Measurements from ENCODE around the gene KAZN. TPM values are rescaled to one million over a fixed set of nuclear protein-coding genes. Genes with fewer than 3 reads are reported as not detected.

KAZN gene
- polyA plus RNA-seq, 3 donors = 2.6 to 13.7 (median 10.8) TPM

DNA sequence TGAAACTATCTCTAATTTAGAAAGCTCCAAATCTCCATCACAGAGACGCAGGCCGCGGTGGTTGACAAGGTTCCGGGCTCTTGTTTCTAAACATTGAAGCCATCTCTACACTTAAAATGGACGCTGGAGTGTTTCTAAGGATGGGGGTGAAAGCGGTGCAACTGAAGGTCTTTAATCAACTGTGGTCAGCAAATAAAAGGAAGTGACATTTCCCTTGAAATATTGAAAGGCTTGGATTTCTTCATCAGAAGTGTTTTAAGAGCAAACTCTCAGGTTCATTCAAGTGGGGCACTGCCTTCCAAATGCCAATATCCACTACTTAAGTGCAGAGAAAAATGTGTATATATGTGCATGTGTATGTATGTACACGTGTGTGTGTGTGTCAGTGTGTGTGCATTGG is 117.3 kb downstream of the KAZN start:
- WGBS, 3 donors = 65 to 77% (median 73%) methylated on average over 7 of the region's 7 CpGs
- H3K27ac ChIP-seq (ENCODE audit: low read depth, low read length) = no peak overlapping the region

DNA sequence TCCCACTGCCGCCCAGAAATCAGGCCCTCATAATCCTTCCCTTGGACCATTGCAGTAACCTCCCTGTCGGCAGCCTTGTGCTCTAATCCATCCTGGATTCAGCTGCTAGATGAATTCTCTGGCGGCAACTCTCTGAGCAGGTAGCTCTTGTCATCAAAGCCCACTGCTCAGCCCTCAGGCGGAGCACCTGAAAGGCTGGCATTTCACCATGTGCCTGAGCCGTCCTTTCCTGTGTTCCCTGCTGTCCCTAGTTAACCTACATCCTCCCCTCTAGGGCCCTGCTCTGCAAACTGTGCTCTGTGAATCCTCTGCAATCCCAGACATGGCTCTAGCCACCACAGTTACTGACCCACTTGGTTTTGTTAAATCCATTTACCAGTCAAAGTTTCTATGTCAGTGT is 118.0 kb downstream of the KAZN start:
- H3K27ac ChIP-seq (ENCODE audit: low read depth, low read length) = no peak overlapping the region
- WGBS, 3 donors = 79 to 90% (median 81%) methylated on average over 5 of the region's 5 CpGs

DNA sequence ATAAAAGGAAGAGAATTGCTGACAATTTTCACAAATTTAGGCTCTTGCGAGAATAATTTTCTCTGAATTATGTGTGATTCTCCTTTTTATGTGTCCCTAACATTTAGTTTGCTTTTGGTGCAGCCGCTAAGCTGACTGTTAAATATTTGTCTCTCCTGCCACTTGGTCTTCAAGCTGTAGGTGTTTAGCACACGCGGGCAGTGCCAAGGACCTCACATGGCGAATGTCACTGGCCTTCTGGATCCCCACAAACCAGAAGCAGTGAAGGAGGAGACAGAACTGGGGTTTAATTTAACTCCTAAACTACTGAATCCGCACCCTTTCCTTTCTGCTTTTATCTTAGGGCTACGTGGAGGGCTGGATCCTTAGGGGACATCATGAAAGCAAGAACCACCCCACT is 120.0 kb downstream of the KAZN start:
- no peak overlapping the region for H3K27ac ChIP-seq (ENCODE audit: low read depth, low read length)
- WGBS, 3 donors = 84 to 96% (median 96%) methylated on average over 7 of the region's 7 CpGs

DNA sequence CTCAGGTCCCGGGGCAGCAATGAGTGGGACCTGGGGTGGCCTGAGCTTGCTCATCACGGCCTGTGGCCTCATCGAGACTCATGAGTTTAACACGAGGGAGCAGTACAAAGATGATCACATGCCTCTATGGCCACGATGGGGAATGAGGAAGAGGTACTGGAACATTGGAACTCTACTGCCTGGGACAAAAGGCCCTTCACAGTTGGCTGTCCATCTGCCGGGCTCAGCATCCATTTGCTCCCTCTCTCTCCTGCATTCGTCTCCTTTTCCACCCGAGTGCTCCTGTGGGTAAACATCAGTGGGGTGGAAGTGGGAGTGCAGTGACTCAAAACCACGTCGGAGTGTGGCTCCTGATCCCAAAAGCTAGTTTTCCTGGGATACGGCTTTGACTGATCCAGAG is 124.9 kb downstream of the KAZN start:
- WGBS, 3 donors = 69 to 79% (median 77%) methylated on average over 11 of the region's 11 CpGs

DNA sequence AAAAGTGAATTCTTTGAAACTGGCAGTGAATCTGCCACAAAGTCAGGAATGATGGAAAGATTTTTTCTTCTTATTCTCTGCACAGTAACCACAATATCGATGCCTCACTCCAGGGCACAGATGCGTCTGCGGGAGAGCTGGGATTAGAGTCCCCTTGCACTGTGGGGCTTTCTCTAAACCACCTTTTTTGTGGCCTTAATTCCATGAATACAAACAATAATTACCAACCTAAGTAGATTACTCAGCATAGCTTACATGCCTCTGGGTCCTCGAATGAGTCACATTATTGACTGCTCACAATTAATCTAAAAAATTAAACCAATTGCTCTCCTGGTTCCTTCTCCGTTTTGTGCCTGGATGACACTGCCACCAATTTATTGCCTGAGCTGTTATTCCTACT is 125.8 kb downstream of the KAZN start:
- H3K27ac ChIP-seq (ENCODE audit: low read depth, low read length) = no peak overlapping the region
- WGBS, 3 donors = 45 to 89% (median 82%) methylated on average over 5 of the region's 5 CpGs

More for the DNA sequence above, 124.9 kb downstream of the KAZN start:
- H3K27ac ChIP-seq (ENCODE audit: low read depth, low read length) = no peak overlapping the region

- 66 to 78% (median 67%) methylated on average over 7 of the region's 7 CpGs for WGBS, 3 donors
- H3K27ac ChIP-seq (ENCODE audit: low read depth, low read length) = no peak overlapping the region
Observed at GRCh38 chr1:14724678-14725077, 126.2 kb downstream of the KAZN start.

GRCh38 chr1:14725238-14725637 is 126.8 kb downstream of the KAZN start:
- no peak overlapping the region for H3K27ac ChIP-seq (ENCODE audit: low read depth, low read length)
- 87 to 100% (median 94%) methylated on average over 1 of the region's 1 CpG for WGBS, 3 donors

- H3K27ac ChIP-seq (ENCODE audit: low read depth, low read length) = no peak overlapping the region
- 50 to 71% (median 61%) methylated on average over 2 of the region's 2 CpGs for WGBS, 3 donors
Observed at GRCh38 chr1:14725695-14726094, 127.2 kb downstream of the KAZN start.

DNA sequence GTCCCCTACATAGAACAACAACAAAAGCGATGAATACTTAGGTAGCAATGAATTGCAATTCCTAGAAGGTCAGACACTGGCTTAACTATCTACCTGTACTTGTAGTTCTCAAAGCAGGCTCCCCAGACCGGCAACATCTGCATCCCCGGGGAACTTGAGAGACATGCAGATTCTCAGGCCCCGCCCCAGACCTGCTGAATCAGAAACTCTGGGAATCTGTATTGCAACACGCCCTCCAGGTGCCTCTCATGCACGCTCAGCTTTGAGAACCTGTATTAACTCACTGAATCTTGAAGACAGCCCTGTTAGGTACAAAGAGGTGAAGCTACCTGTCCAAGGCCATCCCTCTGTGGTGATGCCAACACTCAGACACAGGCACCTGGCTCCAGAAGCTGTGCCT is 128.1 kb downstream of the KAZN start:
- H3K27ac ChIP-seq (ENCODE audit: low read depth, low read length) = no peak overlapping the region
- 75 to 86% (median 81%) methylated on average over 6 of the region's 6 CpGs for WGBS, 3 donors

DNA sequence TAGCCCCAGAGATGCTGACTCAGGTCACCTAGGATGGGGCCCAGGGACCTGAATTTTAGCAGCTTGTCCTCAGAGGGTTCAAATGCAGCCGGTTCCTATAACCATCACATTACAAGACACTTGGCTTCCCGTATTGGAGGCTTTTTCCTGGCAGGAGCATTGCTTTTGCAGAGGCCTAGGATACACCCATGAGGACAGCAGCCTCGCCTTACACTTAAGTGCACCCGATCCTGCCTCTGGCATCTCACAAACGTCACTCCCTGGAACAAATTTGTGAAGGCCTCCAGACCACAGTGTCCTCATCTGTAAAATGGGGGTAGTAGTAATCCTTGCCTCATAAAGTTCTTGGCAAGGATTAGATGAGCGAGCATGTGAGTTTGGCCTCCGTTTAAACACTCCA is 130.0 kb downstream of the KAZN start:
- 75 to 85% (median 83%) methylated on average over 7 of the region's 7 CpGs for WGBS, 3 donors
- no peak overlapping the region for H3K27ac ChIP-seq (ENCODE audit: low read depth, low read length)

DNA sequence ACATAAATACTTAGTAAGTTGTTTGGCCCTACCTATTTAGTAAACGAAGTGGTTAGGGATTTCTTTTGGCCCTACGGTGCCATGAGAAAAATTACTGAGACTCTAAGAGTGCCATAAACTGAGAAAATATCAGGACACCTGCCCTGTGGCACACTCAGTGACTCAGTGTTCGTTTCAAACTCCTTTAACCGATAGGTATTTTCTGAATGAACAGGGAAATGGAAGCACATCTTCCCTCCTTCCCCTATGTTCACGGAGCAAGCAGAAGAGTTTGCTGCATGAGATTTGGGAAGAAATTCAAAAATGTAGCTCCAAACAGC is 134.2 kb downstream of the KAZN start:
- no peak overlapping the region for H3K27ac ChIP-seq (ENCODE audit: low read depth, low read length)
- WGBS, 3 donors = 49 to 75% (median 68%) methylated on average over 5 of the region's 5 CpGs

GRCh38 chr1:14733048-14733778 is 134.7 kb downstream of the KAZN start:
- H3K27ac ChIP-seq (ENCODE audit: low read depth, low read length) = no peak overlapping the region
- 21 to 39% (median 38%) methylated on average over 21 of the region's 21 CpGs for WGBS, 3 donors

DNA sequence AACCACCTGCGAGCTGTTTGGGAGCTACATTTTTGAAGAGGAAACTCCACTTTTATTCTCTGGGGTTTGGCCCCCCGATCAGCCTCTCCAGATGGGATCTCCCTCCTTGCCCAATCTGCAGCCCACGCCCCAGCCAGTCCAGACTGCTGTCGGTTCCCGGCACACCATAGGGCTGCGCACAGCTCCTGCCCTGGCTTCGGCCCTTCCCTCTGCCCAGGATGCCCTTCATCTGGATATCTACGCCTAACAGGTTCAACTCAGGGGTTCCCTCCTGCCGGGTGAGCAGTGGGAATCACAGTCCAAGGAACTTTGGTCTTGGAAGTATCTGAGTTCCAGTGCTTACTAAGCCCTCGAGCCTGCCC is 135.3 kb downstream of the KAZN start:
- no peak overlapping the region for H3K27ac ChIP-seq (ENCODE audit: low read depth, low read length)
- 73 to 86% (median 80%) methylated on average over 10 of the region's 10 CpGs for WGBS, 3 donors

- no peak overlapping the region for H3K27ac ChIP-seq (ENCODE audit: low read depth, low read length)
- 39 to 47% (median 46%) methylated on average over 4 of the region's 4 CpGs for WGBS, 3 donors
Observed at GRCh38 chr1:14735841-14736240, 137.4 kb downstream of the KAZN start.

- H3K27ac ChIP-seq (ENCODE audit: low read depth, low read length) = no peak overlapping the region
- 64 to 66% (median 65%) methylated on average over 6 of the region's 6 CpGs for WGBS, 3 donors
Observed at GRCh38 chr1:14737561-14738094, 139.1 kb downstream of the KAZN start.

DNA sequence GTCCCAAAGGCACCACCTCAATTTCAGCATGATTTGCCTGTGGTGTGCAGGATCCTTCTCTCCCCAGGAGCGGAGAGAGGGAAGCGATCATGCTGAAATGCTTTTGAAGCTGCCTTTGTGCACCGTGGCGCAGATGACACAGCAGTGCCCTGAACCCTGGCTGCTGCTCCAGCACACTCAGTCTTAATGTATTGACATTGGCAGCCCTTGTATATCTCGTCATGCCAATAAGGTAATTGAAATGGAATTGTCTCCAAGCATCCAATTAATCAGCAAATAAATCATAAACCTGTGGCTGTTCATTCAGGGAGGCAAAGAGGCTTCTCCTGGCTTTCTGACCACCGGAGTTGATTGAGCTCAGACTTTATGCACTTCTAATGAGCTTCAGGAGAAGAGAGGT is 139.8 kb downstream of the KAZN start:
- no peak overlapping the region for H3K27ac ChIP-seq (ENCODE audit: low read depth, low read length)
- 68 to 89% (median 88%) methylated on average over 6 of the region's 6 CpGs for WGBS, 3 donors

DNA sequence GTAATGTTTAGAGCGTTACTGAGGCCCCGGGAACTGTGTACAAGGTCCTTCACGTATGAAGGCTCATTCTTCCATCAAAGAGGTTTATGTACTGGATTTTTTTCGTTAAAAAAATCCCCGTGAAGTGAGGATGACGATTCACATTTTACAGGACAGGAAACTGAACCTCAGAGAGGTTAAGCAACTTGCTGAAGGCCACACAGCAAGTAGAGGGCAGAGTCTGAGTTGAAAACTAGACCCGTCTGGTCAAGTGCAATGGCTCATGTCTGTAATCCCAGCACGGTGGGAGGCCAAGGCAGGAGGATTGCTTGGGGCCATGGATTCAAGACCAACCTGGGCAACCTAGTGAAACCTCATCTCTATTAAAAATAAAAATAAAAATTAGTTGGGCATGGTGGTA is 140.2 kb downstream of the KAZN start:
- H3K27ac ChIP-seq (ENCODE audit: low read depth, low read length) = no peak overlapping the region
- WGBS, 3 donors = 64 to 74% (median 69%) methylated on average over 8 of the region's 8 CpGs

- WGBS, 3 donors = 56 to 63% (median 60%) methylated on average over 16 of the region's 16 CpGs
- no peak overlapping the region for H3K27ac ChIP-seq (ENCODE audit: low read depth, low read length)
Observed at GRCh38 chr1:14739082-14739832, 140.8 kb downstream of the KAZN start.

GRCh38 chr1:14740016-14740415 is 141.5 kb downstream of the KAZN start:
- 52 to 66% (median 57%) methylated on average over 8 of the region's 8 CpGs for WGBS, 3 donors
- no peak overlapping the region for H3K27ac ChIP-seq (ENCODE audit: low read depth, low read length)

- 70 to 74% (median 74%) methylated on average over 5 of the region's 5 CpGs for WGBS, 3 donors
- H3K27ac ChIP-seq (ENCODE audit: low read depth, low read length) = no peak overlapping the region
Observed at GRCh38 chr1:14741082-14741481, 142.6 kb downstream of the KAZN start.
